NCI-H146 treated with DMSO at 0.1 percent for 48 hours (cell line): ENCODE measurements around the gene NCOA3.

Source experiments
- DNase-seq: peaks from one replicate; lab custom pipeline; 2025; ENCODE audit not compliant: unreplicated experiment; lab: John Stamatoyannopoulos, UW

NCOA3 gene

DNA sequence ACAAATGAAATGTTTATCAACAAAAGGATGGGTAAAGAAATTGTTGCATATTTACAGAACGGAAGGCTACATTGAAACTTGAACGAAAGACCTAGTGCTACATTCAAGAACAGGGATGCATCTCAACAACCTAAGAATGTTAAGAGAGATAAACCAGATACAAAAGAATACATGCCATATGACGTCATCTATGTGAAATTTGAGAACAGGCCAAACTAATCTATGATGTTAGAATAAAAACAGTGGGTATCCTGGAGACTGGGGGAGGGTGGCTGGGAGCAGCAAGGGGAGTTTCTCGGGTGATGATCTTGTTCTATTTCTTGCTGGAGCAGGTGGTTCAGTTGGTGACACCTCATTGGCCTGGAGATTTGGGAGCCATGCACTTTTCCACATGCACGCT lies 202.1 kb downstream of the NCOA3 start:
- DNase-seq, result no peak

GRCh38 chr20:47704746-47705496 lies 203.2 kb downstream of the NCOA3 start:
- no peak for DNase-seq

- DNase-seq, result no peak
Observed at GRCh38 chr20:47705497-47705856, 203.8 kb downstream of the NCOA3 start.

DNA sequence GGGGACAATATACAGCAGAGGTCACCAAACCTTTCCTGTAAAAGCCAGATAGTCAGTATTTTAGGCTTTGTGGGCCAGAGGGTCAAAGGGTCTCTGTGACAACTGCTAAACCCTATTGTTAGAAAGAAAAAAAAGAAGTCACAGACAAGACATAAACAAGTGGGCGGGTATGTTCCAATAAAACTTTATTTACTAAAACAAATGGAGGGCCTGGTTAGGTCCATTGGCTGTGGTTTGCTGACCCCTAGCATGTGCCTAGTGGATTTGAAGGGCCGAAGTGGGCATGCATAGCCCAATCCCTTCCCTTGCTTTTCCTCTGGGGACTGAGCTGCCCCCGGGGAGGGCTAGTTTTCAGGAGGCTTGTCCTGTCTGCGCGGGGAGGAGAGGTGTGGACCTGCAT lies 204.7 kb downstream of the NCOA3 start:
- no peak for DNase-seq
